ENCODE data around the gene PWWP2A.
"Not testable (repeated sequence)": the region's sequence is repeated elsewhere in the genome, so short reads cannot be mapped to it uniquely, and the experiment has no call there.

The PWWP2A gene

DNA sequence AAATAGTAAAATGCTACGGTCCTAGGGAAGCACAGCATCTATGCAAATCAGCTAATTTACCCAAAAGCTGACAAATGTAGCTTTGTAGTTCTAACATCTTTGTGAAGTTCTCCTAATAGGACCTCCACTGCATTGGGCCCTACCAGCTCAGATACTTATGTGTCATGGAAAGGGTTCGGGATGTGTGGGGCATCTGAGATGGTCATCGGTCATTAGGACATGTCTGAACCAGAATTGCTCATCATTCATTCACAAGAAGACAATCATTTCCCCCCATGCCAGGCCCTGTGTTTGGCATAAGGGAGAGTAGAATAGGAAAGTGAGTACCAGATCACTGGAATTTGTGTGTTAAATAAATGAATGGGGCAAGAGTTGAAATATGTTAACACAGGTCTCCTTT, 35.7 kb downstream of the PWWP2A start:
- H3K27ac ChIP-seq = no peak overlapping the region
- no peak for TF ChIP-seq ZFX (IDR thresholded peaks at IDR 0.05)
- TF ChIP-seq, protein P1, sequence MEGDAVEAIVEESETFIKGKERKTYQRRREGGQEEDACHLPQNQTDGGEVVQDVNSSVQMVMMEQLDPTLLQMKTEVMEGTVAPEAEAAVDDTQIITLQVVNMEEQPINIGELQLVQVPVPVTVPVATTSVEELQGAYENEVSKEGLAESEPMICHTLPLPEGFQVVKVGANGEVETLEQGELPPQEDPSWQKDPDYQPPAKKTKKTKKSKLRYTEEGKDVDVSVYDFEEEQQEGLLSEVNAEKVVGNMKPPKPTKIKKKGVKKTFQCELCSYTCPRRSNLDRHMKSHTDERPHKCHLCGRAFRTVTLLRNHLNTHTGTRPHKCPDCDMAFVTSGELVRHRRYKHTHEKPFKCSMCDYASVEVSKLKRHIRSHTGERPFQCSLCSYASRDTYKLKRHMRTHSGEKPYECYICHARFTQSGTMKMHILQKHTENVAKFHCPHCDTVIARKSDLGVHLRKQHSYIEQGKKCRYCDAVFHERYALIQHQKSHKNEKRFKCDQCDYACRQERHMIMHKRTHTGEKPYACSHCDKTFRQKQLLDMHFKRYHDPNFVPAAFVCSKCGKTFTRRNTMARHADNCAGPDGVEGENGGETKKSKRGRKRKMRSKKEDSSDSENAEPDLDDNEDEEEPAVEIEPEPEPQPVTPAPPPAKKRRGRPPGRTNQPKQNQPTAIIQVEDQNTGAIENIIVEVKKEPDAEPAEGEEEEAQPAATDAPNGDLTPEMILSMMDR (conservative IDR thresholded peaks at IDR 0.05) = no peak

DNA sequence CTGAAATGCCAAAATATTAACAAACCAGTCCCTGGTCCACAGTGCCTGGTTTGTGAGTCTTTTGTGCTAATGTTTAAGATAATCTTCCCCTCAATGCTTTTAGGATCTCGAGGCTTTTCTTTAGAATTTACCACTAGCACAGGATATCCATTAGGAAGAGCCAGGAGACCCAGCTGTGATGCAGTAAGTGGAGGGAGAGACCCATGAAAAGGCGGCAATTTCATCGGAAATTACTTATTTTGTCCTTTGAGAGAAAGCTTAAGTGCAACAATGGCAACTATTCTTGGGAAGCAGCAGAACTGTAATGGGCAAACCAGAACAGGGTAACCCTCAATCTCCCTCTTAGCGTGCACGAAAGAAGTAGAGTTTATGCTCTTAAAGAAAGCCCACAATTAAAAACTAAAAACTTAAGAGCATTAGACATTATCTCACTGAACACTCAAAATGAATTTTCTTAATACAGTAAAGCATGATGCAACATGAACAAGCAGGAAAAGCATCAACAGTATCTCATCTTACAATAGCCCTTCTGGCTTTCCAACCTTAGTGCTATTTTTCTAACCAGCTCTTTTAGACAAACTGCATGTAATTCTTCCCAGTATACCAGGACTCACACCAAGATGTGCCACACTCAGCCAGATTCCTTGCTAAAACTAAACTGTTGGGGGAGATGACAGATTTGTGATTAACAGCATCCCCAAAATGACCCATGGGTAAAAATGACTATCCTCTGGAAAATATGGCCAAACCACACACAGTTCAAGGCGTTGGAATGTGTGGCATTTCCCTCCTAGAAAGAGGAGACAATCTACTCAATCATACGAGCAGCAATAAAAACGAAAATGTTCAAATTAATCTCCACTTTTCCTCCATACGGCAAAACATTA, 36.4 kb downstream of the PWWP2A start:
- TF ChIP-seq ZFX (IDR thresholded peaks at IDR 0.05) = no peak
- TF ChIP-seq, protein P1 (conservative IDR thresholded peaks at IDR 0.05) = no peak
- no peak overlapping the region for H3K27ac ChIP-seq

DNA sequence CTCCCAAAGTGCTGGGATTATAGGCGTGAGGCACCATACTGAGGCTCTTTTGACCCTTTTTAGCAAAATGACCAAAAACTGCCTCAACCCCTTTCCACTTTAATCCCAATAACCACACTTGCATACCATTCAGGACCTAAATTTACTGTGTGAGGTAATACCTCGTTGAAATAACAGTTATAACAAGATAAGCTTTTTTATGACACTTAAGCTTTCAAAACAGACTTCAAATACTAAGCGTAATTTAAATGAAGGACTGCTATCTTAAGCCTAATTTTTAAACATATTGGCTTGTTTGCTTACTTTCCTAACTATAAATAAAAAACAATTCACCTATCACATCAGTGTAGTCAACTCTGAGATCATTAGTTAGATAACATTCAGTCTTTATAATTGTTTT, 37.8 kb downstream of the PWWP2A start:
- no peak overlapping the region for H3K27ac ChIP-seq
- TF ChIP-seq, protein P1 (conservative IDR thresholded peaks at IDR 0.05) = no peak
- TF ChIP-seq ZFX (IDR thresholded peaks at IDR 0.05) = no peak

DNA sequence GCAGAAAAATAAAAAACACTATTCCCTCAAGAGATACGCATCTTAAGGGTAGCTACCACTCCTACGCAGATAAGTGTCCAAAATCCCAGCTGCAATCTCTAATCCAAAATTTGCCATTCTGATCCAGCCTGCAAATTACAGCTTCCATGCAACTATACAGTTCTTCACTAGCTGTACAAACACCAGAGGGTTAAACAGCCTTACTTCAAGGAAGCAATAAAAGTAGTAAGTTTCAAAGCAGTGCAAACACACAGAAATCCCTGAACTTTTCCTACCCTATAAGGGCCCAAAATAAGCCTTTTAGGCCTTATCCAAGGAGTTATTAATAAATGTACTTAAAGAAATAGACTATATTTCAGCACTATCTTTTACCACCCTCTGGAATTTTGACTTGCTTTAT, 39.5 kb downstream of the PWWP2A start:
- no peak for TF ChIP-seq ZFX (IDR thresholded peaks at IDR 0.05)
- TF ChIP-seq, protein P1 (conservative IDR thresholded peaks at IDR 0.05) = no peak
- no peak overlapping the region for H3K27ac ChIP-seq

DNA sequence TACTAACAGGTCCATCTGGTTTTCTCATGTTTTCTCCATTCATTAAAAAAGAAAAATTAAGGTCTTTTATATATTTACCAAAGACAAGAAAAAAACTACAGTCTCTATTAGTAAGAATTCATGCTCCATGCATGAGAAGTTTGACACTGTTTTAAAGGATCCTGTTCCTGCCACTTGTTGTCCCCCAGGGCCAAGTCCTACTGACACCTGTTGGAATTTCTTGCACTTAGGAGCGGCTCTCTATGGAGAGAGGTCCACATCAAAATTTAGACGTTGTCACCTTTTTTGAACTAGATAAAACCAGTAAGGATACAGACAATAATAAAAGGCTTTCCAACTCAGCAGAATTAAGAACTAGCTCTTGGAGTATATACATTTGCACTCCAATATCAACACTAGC, 42.3 kb downstream of the PWWP2A start:
- TF ChIP-seq ZFX (IDR thresholded peaks at IDR 0.05) = no peak
- H3K27ac ChIP-seq = no peak overlapping the region

DNA sequence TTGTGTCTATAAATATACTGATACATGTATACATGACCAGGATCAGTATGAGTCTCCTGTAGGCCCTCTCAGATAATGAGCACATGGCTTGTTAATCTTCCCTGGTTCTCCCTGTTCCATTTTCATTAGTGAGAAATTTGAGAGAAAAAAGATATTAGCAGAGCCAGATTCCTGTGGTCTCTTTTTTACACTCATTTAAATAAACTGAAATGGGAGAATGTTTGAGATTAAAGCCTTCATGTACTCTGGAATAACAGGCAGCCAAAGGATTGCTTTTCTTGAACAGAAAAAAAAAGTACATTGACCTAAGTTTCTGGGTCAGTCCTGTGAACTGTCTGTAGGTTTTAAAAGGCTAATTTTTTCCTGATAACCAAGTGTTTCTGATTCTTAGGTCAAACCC, 44.2 kb downstream of the PWWP2A start:
- H3K27ac ChIP-seq = no peak overlapping the region
- no peak for TF ChIP-seq ZFX (IDR thresholded peaks at IDR 0.05)
- TF ChIP-seq, protein P1 (conservative IDR thresholded peaks at IDR 0.05) = no peak

DNA sequence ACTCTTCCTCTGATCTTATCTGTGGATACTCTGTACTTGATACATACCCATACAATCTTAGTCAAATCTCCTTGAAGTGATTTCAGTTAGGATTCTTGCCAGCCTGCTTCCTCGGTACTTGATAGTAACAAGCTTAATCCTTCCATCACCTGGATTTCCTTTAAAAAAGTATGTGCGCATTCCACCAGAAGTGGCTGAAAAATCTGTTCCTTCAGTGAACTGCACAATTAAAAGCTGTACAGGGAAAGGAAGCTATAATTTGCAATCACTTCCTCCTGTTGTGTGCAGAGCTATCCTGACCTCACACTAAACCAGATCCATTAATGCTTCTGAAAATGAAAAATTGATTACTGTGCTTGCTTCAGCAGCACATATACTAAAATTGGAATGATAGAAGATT, 47.3 kb downstream of the PWWP2A start:
- TF ChIP-seq ZFX (IDR thresholded peaks at IDR 0.05) = no peak
- TF ChIP-seq, protein P1 (conservative IDR thresholded peaks at IDR 0.05) = no peak
- peak overlapping the region; percentile 55 for H3K27ac ChIP-seq

DNA sequence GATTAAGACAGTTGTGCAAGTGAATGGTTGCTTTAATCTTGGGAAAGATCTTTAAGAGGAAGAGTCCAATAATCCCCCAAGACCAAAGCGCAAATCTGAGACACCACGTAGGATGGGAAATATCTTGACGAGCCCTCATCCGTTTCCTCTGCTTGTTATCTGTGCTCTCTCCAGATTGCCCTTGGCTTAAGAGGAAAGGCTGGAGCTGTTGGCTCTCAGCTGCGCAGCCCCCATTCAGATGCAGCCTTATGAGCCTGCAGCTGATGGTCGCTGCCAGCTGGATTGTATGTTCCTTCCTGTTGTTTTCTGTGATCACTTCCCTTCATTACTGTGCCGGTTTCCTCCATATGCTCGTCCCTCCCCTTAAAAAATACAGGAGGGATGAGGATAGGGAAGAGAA, 47.7 kb downstream of the PWWP2A start:
- peak overlapping the region; percentile 55 for H3K27ac ChIP-seq
- TF ChIP-seq ZFX (IDR thresholded peaks at IDR 0.05) = no peak
- TF ChIP-seq, protein P1 (conservative IDR thresholded peaks at IDR 0.05) = no peak

DNA sequence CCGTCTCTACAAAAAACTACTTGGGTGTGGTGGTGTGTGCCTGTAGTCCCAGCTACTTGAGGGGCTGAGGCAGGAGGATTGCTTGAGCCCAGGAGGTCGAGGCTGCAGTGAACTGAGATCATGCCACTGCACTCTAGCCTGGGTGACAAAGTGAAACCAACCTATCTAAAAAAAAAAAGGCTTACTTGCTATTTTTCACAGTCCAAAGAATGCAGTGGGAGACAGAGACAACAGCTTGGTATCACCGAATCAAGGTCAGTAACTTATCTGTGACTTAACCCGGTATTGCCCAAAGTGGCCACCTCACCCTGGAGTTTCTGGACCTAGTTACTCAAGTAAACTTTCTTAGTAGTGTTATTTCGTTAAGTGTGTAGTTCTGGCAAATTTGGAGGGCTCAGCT, 50.1 kb downstream of the PWWP2A start:
- not testable (repeated sequence) for H3K27ac ChIP-seq
